Mucosa of descending colon (tissue), 3 donors: ENCODE measurements around the gene CHN2. TPM values are rescaled to one million over a fixed set of nuclear protein-coding genes. Genes with fewer than 3 reads are reported as not detected.

Source experiments
- ATAC-seq: fragments of 200-7000 bp; cut with Tn5 transposase; one replicate; pipeline ENCODE4 v1.9.1; 2020; ENCODE audit warnings: mild to moderate bottlenecking, moderate library complexity
- DNase-seq, 3 donors: peaks; one replicate each; pipeline ENCODE4 v3.0.0-alpha.2; 2020
- H3K36me3 ChIP-seq: fragments of 200-600 bp; one replicate; pipeline ENCODE4 v1.8.0; 2021; ENCODE audit warnings: low read depth, mild to moderate bottlenecking
- H3K4me1 ChIP-seq: fragments of 200-600 bp; one replicate; pipeline ENCODE4 v1.8.0; 2021; ENCODE audit warnings: low read depth, mild to moderate bottlenecking
- H3K4me3 ChIP-seq: fragments of 200-600 bp; one replicate; pipeline ENCODE4 v1.8.0; 2021; ENCODE audit warnings: mild to moderate bottlenecking
- H3K9me3 ChIP-seq: fragments of 200-600 bp; one replicate; pipeline ENCODE4 v1.8.0; 2021; ENCODE audit warnings: mild to moderate bottlenecking
- intact Hi-C, 2 donors: fragments of 100-400 bp; cut with DNase I in 1 of 2; cut with micrococcal nuclease in 1 of 2; formaldehyde crosslinking; loops; one replicate each; pipeline versions ENCODE4 v1.11.0 to v1.11.1; 2022; cut with DNase I, micrococcal nuclease
- total RNA-seq, 3 donors: library from RNA; stranded (reverse); fragmentation: NEBNext Ultra II Directional in 2 of 3; extraction: Animal tissue kit (Norgen Biotek cat#: 25700) in 2 of 3; gene quantifications; one replicate each; pipeline versions ENCODE4 v1.2.1 to v1.2.4, GENCODE V29; 2021 to 2023
- TF ChIP-seq, protein P1 (sequence below): fragments of 200-600 bp; IDR thresholded peaks from one replicate; pipeline ENCODE4 v1.8.0; 2022; ENCODE audit warnings: antibody characterized with exemption, mild to moderate bottlenecking
- donor health status: DM: no; HTN: no; CAD: no; lungs with moderate emphysema.
- donor health status: DM: no; HTN: no; CAD: no.
- donor health status: DM: no; HTN: yes; CAD: no.

Gene CHN2
- total RNA-seq, 3 donors from 2014 or later, result 18.7 to 41.5 (median 27.6) TPM

DNA sequence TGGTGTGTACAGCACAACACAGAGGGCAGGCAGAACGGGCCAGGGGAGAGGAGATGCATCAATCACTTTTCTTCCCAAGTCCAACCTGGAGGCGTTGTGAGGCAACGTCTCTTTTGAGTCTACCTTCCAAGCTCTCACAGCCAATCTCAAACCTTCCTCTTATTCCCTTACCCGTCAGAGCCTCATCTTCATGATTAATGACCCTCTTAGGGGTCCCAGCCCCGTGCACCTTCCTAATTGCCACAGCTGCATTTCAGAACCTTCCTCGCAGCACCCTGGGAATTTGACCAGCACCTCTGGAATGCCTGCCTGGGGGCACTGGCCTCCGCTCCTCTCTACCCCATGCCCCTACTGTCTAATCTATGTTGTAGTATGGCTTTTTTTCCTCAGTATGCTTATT lies 199.7 kb downstream of the CHN2 start:
- intact Hi-C loops, result no loop called here
- H3K4me1 ChIP-seq, result no peaks in the 10 kb centered on the region
- TF ChIP-seq, protein P1, sequence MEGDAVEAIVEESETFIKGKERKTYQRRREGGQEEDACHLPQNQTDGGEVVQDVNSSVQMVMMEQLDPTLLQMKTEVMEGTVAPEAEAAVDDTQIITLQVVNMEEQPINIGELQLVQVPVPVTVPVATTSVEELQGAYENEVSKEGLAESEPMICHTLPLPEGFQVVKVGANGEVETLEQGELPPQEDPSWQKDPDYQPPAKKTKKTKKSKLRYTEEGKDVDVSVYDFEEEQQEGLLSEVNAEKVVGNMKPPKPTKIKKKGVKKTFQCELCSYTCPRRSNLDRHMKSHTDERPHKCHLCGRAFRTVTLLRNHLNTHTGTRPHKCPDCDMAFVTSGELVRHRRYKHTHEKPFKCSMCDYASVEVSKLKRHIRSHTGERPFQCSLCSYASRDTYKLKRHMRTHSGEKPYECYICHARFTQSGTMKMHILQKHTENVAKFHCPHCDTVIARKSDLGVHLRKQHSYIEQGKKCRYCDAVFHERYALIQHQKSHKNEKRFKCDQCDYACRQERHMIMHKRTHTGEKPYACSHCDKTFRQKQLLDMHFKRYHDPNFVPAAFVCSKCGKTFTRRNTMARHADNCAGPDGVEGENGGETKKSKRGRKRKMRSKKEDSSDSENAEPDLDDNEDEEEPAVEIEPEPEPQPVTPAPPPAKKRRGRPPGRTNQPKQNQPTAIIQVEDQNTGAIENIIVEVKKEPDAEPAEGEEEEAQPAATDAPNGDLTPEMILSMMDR, result no peak
- no peak for DNase-seq
- ATAC-seq, result no peak
- H3K4me3 ChIP-seq, result no peak overlapping the region
- H3K36me3 ChIP-seq, result no peaks in the 10 kb centered on the region
- H3K9me3 ChIP-seq, result no peaks in the 10 kb centered on the region

DNA sequence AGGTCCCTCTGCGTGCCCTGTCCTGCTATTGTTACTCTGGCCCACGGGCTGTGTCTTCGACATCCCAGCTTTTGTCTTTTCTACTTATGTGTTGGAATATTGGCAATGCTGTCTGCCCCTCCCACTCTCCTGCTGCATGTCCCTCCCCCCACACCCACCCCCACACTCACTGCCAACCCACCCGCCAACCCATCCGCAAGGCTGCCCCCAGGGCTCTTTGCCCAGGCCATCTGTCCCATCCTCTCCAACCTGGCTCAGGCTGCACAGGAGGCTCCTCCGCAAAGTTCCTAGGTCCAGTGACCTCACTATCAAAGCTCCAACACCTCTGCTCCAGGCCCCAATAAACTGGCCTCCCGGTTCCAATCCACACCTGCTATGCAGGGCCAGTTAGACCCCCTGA lies 202.0 kb downstream of the CHN2 start:
- no peaks in the 10 kb centered on the region for H3K4me1 ChIP-seq
- no peaks in the 10 kb centered on the region for H3K9me3 ChIP-seq
- no peak overlapping the region for H3K4me3 ChIP-seq
- TF ChIP-seq, protein P1, result no peak
- intact Hi-C loops, result no loop called here
- DNase-seq (no peak), ATAC-seq (no peak)
- no peaks in the 10 kb centered on the region for H3K36me3 ChIP-seq

GRCh38 chr7:29397398-29397797 lies 202.8 kb downstream of the CHN2 start:
- intact Hi-C loops, result no loop called here
- no peak for ATAC-seq

DNA sequence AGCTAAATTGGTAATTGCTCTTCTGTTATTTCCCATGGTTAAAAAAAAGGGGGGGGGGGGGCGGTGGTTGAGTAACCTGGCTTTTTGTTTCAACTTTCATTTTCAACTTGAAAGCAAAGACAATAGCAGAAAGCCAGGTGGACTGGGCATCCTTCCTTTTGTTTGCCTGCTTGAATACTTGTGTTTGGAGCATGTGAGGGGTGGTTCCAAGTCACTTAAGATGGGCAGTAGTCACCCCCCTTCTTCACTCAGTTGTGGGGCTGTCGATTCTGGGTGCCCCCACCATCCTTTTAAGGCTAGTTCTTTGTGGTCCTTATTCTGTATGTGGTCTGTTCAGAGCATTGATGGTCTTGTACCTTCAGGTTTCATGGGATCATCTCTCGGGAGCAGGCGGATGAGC lies 203.4 kb downstream of the CHN2 start:
- intact Hi-C loops, result no loop called here
- TF ChIP-seq, protein P1, result no peak
- H3K4me3 ChIP-seq, result no peak overlapping the region
- H3K4me1 ChIP-seq, result no peaks in the 10 kb centered on the region
- DNase-seq (no peak), ATAC-seq (no peak)
- H3K36me3 ChIP-seq, result no peaks in the 10 kb centered on the region
- no peaks in the 10 kb centered on the region for H3K9me3 ChIP-seq

More at GRCh38 chr7:29397398-29397797, 202.8 kb downstream of the CHN2 start:
- no peaks in the 10 kb centered on the region for H3K36me3 ChIP-seq
- no peak overlapping the region for H3K4me3 ChIP-seq
- H3K9me3 ChIP-seq, result no peaks in the 10 kb centered on the region
- H3K4me1 ChIP-seq, result no peaks in the 10 kb centered on the region
- DNase-seq, result no peak
- TF ChIP-seq, protein P1, result no peak

- intact Hi-C loops, result loop anchor here in 1 of 2 donors (10.0 kb wide), 1 partner anchor 286 kb away; no protein-coding TSS in a partner anchor
- H3K4me3 ChIP-seq, result no peak overlapping the region
- DNase-seq (no peak), ATAC-seq (no peak)
- H3K36me3 ChIP-seq, result no peaks in the 10 kb centered on the region
- TF ChIP-seq, protein P1, result no peak
- peaks cover 3% of the 10 kb centered on the region for H3K4me1 ChIP-seq
- no peaks in the 10 kb centered on the region for H3K9me3 ChIP-seq
These were observed 205.9 kb downstream of the CHN2 start for GRCh38 chr7:29400437-29400836.

DNA sequence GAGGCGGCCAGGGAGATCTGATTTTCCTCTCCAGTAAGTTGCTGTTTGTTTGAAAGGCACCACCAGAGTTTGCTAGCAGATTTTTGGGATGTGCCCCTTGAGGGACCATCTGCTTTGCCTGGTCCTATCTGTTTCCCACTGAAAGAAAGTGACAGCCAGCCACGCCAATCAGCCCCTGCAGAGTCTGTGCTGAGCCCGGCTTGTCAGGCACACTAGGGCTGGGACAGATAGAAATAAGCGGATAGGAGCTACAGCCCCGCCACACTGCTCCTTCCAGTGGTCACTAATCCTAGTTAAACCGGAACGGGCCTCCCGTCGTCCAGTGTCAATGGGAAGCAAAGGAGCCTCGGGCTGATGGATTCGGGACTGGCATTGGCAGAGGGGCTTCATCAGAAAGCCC lies 207.2 kb downstream of the CHN2 start:
- no peak overlapping the region for H3K4me3 ChIP-seq
- intact Hi-C loops, result loop anchor here in 1 of 2 donors (10.0 kb wide), 1 partner anchor 287 kb away; no protein-coding TSS in a partner anchor

More for the DNA sequence above, 207.2 kb downstream of the CHN2 start:
- no peaks in the 10 kb centered on the region for H3K36me3 ChIP-seq
- ATAC-seq, result no peak
- H3K4me1 ChIP-seq, result peaks cover 9% of the 10 kb centered on the region
- no peaks in the 10 kb centered on the region for H3K9me3 ChIP-seq
- TF ChIP-seq, protein P1, result no peak
- DNase-seq, result no peak
